ENCODE results near the gene MTR.

DNA sequence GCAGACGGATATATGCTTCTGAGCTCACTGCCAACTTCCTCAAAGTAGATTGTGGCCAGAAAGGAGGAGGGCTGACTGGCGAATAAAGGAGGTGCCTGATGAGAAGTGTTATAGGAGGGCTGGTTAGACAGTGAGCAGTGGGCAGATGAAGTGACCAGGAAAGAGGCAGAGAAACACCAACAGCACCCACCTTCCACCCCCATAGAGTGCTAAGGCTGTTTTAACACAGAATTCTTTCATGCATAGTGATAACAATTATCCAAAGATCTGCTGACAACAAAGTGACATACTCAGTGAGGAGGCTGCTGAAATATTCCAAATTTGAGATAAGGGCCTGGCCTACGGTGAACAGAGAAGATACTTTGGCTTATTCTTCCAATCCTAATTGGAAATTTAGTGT is 21.2 kb upstream of the MTR start:
- TF ChIP-seq EGR1 (IDR thresholded peaks at IDR 0.05; ENCODE audit: low read depth) = no peak
- TF ChIP-seq, protein P1, sequence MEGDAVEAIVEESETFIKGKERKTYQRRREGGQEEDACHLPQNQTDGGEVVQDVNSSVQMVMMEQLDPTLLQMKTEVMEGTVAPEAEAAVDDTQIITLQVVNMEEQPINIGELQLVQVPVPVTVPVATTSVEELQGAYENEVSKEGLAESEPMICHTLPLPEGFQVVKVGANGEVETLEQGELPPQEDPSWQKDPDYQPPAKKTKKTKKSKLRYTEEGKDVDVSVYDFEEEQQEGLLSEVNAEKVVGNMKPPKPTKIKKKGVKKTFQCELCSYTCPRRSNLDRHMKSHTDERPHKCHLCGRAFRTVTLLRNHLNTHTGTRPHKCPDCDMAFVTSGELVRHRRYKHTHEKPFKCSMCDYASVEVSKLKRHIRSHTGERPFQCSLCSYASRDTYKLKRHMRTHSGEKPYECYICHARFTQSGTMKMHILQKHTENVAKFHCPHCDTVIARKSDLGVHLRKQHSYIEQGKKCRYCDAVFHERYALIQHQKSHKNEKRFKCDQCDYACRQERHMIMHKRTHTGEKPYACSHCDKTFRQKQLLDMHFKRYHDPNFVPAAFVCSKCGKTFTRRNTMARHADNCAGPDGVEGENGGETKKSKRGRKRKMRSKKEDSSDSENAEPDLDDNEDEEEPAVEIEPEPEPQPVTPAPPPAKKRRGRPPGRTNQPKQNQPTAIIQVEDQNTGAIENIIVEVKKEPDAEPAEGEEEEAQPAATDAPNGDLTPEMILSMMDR (IDR thresholded peaks at IDR 0.05 in 2 of 3, conservative IDR thresholded peaks at IDR 0.05 in 1 of 3; ENCODE audit: borderline replicate concordance in 1 of 3, insufficient read depth in 1 of 3, low read depth in 2 of 3, low read length in 2 of 3) = no peak
- no peak for TF ChIP-seq EZH2 (IDR thresholded peaks at IDR 0.05)
- TF ChIP-seq, protein P2, sequence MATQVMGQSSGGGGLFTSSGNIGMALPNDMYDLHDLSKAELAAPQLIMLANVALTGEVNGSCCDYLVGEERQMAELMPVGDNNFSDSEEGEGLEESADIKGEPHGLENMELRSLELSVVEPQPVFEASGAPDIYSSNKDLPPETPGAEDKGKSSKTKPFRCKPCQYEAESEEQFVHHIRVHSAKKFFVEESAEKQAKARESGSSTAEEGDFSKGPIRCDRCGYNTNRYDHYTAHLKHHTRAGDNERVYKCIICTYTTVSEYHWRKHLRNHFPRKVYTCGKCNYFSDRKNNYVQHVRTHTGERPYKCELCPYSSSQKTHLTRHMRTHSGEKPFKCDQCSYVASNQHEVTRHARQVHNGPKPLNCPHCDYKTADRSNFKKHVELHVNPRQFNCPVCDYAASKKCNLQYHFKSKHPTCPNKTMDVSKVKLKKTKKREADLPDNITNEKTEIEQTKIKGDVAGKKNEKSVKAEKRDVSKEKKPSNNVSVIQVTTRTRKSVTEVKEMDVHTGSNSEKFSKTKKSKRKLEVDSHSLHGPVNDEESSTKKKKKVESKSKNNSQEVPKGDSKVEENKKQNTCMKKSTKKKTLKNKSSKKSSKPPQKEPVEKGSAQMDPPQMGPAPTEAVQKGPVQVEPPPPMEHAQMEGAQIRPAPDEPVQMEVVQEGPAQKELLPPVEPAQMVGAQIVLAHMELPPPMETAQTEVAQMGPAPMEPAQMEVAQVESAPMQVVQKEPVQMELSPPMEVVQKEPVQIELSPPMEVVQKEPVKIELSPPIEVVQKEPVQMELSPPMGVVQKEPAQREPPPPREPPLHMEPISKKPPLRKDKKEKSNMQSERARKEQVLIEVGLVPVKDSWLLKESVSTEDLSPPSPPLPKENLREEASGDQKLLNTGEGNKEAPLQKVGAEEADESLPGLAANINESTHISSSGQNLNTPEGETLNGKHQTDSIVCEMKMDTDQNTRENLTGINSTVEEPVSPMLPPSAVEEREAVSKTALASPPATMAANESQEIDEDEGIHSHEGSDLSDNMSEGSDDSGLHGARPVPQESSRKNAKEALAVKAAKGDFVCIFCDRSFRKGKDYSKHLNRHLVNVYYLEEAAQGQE (IDR thresholded peaks at IDR 0.05; ENCODE audit: low read depth) = no peak
- no peak for TF ChIP-seq POLR2AphosphoS5 (IDR thresholded peaks at IDR 0.05; ENCODE audit: low read depth, low read length)
- TF ChIP-seq, protein P3, sequence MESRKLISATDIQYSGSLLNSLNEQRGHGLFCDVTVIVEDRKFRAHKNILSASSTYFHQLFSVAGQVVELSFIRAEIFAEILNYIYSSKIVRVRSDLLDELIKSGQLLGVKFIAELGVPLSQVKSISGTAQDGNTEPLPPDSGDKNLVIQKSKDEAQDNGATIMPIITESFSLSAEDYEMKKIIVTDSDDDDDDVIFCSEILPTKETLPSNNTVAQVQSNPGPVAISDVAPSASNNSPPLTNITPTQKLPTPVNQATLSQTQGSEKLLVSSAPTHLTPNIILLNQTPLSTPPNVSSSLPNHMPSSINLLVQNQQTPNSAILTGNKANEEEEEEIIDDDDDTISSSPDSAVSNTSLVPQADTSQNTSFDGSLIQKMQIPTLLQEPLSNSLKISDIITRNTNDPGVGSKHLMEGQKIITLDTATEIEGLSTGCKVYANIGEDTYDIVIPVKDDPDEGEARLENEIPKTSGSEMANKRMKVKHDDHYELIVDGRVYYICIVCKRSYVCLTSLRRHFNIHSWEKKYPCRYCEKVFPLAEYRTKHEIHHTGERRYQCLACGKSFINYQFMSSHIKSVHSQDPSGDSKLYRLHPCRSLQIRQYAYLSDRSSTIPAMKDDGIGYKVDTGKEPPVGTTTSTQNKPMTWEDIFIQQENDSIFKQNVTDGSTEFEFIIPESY (IDR thresholded peaks at IDR 0.05; ENCODE audit: extremely low read depth, insufficient replicate concordance, low read length) = no peak
- no peak for TF ChIP-seq POLR2A (IDR thresholded peaks at IDR 0.05; ENCODE audit: borderline replicate concordance, extremely low read depth, insufficient read depth, insufficient read length)
- TF ChIP-seq CEBPB (IDR thresholded peaks at IDR 0.05; ENCODE audit: low read depth) = no peak
- TF ChIP-seq, protein P4, sequence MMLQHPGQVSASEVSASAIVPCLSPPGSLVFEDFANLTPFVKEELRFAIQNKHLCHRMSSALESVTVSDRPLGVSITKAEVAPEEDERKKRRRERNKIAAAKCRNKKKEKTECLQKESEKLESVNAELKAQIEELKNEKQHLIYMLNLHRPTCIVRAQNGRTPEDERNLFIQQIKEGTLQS (IDR thresholded peaks at IDR 0.05) = no peak
- no peak for TF ChIP-seq TCF7L2 (IDR thresholded peaks at IDR 0.05; ENCODE audit: borderline replicate concordance, extremely low read depth, insufficient read depth, insufficient read length)

Data from HCT116 (cell line).